Measurements from ENCODE around the gene CDYL2. TPM values are rescaled to one million over a fixed set of nuclear protein-coding genes. Genes with fewer than 3 reads are reported as not detected.
"Not testable (repeated sequence)": the region's sequence is repeated elsewhere in the genome, so short reads cannot be mapped to it uniquely, and the experiment has no call there.

CDYL2 gene
- total RNA-seq, 1 donor from 2014 or later, result 97.1 TPM

GRCh38 chr16:80738521-80738920 lies 65.9 kb downstream of the CDYL2 start:
- peaks cover 61% of the 10 kb centered on the region for H3K4me1 Mint-ChIP-seq (ENCODE audit: low read depth)
- peaks cover 27% of the 10 kb centered on the region for H3K9me3 Mint-ChIP-seq
- DNase-seq (ENCODE audit: low spot score), result no peak
- intact Hi-C loops (cut with micrococcal nuclease), result loop anchor here (2.0 kb wide), 2 partner anchors 46 to 158 kb away; no protein-coding TSS in a partner anchor
- no peaks in the 10 kb centered on the region for H3K27me3 Mint-ChIP-seq (ENCODE audit: insufficient read depth)
- peaks cover 32% of the 10 kb centered on the region for H3K36me3 Mint-ChIP-seq (ENCODE audit: low read depth)
- H3K27ac Mint-ChIP-seq, result no peak overlapping the region
- no peak overlapping the region for H3K4me3 Mint-ChIP-seq

DNA sequence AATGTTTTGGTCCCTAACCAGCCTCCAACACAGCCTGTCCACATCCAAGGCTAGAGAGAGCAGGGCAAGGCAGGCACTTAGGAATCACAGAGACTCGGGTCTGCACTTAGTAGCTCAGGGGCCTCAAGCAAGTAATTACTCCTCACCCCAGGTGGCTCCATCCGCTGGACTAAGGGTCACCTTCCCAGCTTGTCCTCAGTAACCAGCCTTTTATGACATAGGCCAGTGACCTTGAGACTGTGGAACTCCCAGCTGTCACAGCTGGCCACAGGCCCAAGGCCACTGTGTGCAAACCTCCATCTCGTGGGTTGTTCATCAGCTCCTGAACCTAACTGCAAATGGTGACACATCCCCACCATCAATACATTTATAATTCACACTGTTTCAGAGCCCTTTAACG lies 68.6 kb downstream of the CDYL2 start:
- intact Hi-C loops (cut with micrococcal nuclease), result no loop called here
- no peak overlapping the region for H3K27ac Mint-ChIP-seq
- DNase-seq (ENCODE audit: low spot score), result no peak

GRCh38 chr16:80733407-80733806 lies 71.0 kb downstream of the CDYL2 start:
- Mint-ChIP-seq H3K36me3 (ENCODE audit: low read depth) (peaks cover 32% of the 10 kb centered on the region), H3K4me3 (no peak overlapping the region), H3K9me3 (peaks cover 22% of the 10 kb centered on the region), H3K4me1 (ENCODE audit: low read depth) (peaks cover 43% of the 10 kb centered on the region), H3K27ac (no peak overlapping the region), H3K27me3 (ENCODE audit: insufficient read depth) (no peaks in the 10 kb centered on the region)
- no peak for DNase-seq (ENCODE audit: low spot score)
- intact Hi-C loops (cut with micrococcal nuclease), result no loop called here

More for the DNA sequence above, 68.6 kb downstream of the CDYL2 start:
- peaks cover 36% of the 10 kb centered on the region for H3K36me3 Mint-ChIP-seq (ENCODE audit: low read depth)
- peaks cover 57% of the 10 kb centered on the region for H3K4me1 Mint-ChIP-seq (ENCODE audit: low read depth)
- no peak overlapping the region for H3K4me3 Mint-ChIP-seq
- peaks cover 28% of the 10 kb centered on the region for H3K9me3 Mint-ChIP-seq
- no peaks in the 10 kb centered on the region for H3K27me3 Mint-ChIP-seq (ENCODE audit: insufficient read depth)

GRCh38 chr16:80731915-80732314 lies 72.5 kb downstream of the CDYL2 start:
- Mint-ChIP-seq H3K27ac (no peak overlapping the region), H3K4me1 (ENCODE audit: low read depth) (peaks cover 43% of the 10 kb centered on the region), H3K4me3 (no peak overlapping the region), H3K27me3 (ENCODE audit: insufficient read depth) (peaks cover 1% of the 10 kb centered on the region), H3K36me3 (ENCODE audit: low read depth) (peaks cover 34% of the 10 kb centered on the region), H3K9me3 (peaks cover 19% of the 10 kb centered on the region)
- no peak for DNase-seq (ENCODE audit: low spot score)
- intact Hi-C loops (cut with micrococcal nuclease), result no loop called here

GRCh38 chr16:80727066-80727763 lies 77.2 kb downstream of the CDYL2 start:
- intact Hi-C loops (cut with micrococcal nuclease); H3K27ac Mint-ChIP-seq; H3K27me3 Mint-ChIP-seq (ENCODE audit: insufficient read depth): not testable (repeated sequence)
- peak; percentile 17 for DNase-seq (ENCODE audit: low spot score)
- peaks cover 29% of the 10 kb centered on the region for H3K9me3 Mint-ChIP-seq
- peaks cover 39% of the 10 kb centered on the region for H3K36me3 Mint-ChIP-seq (ENCODE audit: low read depth)
- peaks cover 50% of the 10 kb centered on the region for H3K4me1 Mint-ChIP-seq (ENCODE audit: low read depth)
- H3K4me3 Mint-ChIP-seq, result peak overlapping the region; percentile 7

DNA sequence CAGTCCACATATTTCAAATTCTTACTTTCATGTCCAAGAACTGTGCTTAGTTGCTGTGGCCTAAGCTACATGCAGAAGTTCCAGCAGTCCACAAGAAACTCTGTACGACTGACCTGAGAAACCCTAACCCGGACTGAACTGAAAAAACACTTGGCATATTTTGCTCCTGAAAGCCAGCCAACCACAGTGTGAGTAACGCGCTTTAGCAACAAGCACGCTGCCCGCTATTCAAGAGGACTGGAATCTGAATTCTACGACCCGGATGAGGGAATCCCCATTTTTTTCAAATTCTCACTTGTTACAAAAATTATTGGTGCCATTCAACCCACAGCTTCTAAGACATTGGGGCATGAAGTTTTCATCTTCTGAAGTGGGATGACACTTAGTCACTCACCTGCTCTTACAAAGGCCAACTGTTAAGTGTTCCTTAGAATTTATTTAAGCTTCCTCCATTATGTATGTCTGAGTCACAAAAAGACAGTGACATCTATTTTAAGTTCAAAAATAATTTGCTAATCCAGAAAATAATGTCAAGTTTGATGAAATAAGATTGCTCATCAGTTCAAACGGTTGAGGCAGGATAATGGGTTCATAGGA lies 78.7 kb downstream of the CDYL2 start:
- H3K27me3 Mint-ChIP-seq (ENCODE audit: insufficient read depth), result peaks cover 2% of the 10 kb centered on the region
- DNase-seq (ENCODE audit: low spot score), result no peak
- H3K27ac Mint-ChIP-seq, result no peak overlapping the region
- H3K36me3 Mint-ChIP-seq (ENCODE audit: low read depth), result peaks cover 26% of the 10 kb centered on the region
- peaks cover 14% of the 10 kb centered on the region for H3K9me3 Mint-ChIP-seq
- H3K4me1 Mint-ChIP-seq (ENCODE audit: low read depth), result peaks cover 53% of the 10 kb centered on the region
- H3K4me3 Mint-ChIP-seq, result no peak overlapping the region
- intact Hi-C loops (cut with micrococcal nuclease), result no loop called here

- intact Hi-C loops (cut with micrococcal nuclease), result no loop called here
- Mint-ChIP-seq H3K4me3 (no peak overlapping the region), H3K36me3 (ENCODE audit: low read depth) (peaks cover 24% of the 10 kb centered on the region), H3K4me1 (ENCODE audit: low read depth) (peaks cover 66% of the 10 kb centered on the region), H3K27ac (no peak overlapping the region), H3K9me3 (peaks cover 12% of the 10 kb centered on the region), H3K27me3 (ENCODE audit: insufficient read depth) (peaks cover 2% of the 10 kb centered on the region)
- no peak for DNase-seq (ENCODE audit: low spot score)
These were observed 80.4 kb downstream of the CDYL2 start for GRCh38 chr16:80723981-80724380.

- Mint-ChIP-seq H3K27ac (no peak overlapping the region), H3K36me3 (ENCODE audit: low read depth) (peaks cover 21% of the 10 kb centered on the region), H3K4me1 (ENCODE audit: low read depth) (peaks cover 66% of the 10 kb centered on the region), H3K4me3 (no peak overlapping the region), H3K27me3 (ENCODE audit: insufficient read depth) (peaks cover 2% of the 10 kb centered on the region), H3K9me3 (peaks cover 12% of the 10 kb centered on the region)
- DNase-seq (ENCODE audit: low spot score), result no peak
- intact Hi-C loops (cut with micrococcal nuclease), result no loop called here
These were observed 81.3 kb downstream of the CDYL2 start for GRCh38 chr16:80723091-80723490.

DNA sequence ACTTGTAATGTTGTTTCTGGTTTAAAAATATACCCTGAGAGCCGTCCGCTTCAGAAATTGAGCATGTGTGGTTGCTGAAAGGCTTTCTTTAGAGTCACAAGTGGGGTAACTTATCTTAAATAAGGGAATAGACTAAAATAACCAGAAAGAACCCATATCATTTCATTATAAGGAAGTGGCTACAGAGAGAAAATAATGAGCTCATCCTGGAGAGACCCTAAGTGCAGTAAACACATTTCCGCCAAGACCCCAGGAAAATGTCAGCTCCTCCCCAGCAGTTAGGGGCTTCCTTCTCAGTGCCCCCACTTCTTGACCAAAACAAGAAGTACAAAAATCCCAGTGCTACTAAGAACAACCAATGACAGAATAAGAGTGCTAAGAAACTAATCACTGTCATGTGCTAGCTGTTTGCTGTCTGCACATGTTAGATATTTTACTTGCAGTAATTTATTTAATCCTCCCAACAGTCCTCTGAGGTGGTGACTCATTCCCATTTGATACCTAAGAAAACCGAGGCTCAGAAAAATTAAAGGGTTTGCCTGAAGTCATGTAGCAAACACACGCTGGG lies 83.5 kb downstream of the CDYL2 start:
- peaks cover 47% of the 10 kb centered on the region for H3K4me1 Mint-ChIP-seq (ENCODE audit: low read depth)
- intact Hi-C loops (cut with micrococcal nuclease), result no loop called here
- H3K27me3 Mint-ChIP-seq (ENCODE audit: insufficient read depth), result no peaks in the 10 kb centered on the region
- H3K36me3 Mint-ChIP-seq (ENCODE audit: low read depth), result peaks cover 17% of the 10 kb centered on the region
- no peak for DNase-seq (ENCODE audit: low spot score)
- H3K27ac Mint-ChIP-seq, result no peak overlapping the region
- H3K4me3 Mint-ChIP-seq, result no peak overlapping the region
- H3K9me3 Mint-ChIP-seq, result peaks cover 12% of the 10 kb centered on the region

DNA sequence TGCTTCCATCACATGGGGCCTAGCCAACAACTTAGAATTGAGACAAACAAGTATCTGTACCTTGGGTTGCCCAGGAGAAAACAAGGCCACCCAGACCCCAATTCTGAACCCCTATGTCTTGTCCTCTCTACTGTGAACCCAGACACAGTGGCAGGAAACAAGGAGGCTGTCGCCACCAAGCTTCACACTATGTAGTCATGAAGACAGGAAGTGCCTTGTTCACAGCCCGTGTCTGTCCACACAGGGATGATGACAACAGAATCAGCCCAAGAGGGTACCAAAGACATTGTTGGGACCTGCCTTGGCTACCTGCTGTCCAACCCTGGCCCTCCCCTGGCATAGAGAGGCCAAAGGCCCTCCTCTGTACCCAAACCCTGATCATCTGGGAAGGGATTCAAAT lies 84.8 kb downstream of the CDYL2 start:
- Mint-ChIP-seq H3K27ac (peak overlapping the region; percentile 63), H3K4me3 (no peak overlapping the region), H3K4me1 (ENCODE audit: low read depth) (peaks cover 34% of the 10 kb centered on the region), H3K36me3 (ENCODE audit: low read depth) (peaks cover 12% of the 10 kb centered on the region), H3K9me3 (peaks cover 12% of the 10 kb centered on the region), H3K27me3 (ENCODE audit: insufficient read depth) (no peaks in the 10 kb centered on the region)
- DNase-seq (ENCODE audit: low spot score), result peak; percentile 32
- intact Hi-C loops (cut with micrococcal nuclease), result no loop called here

GRCh38 chr16:80718480-80719220 lies 85.7 kb downstream of the CDYL2 start:
- Mint-ChIP-seq H3K36me3 (ENCODE audit: low read depth) (peaks cover 9% of the 10 kb centered on the region), H3K9me3 (peaks cover 6% of the 10 kb centered on the region), H3K4me3 (no peak overlapping the region), H3K4me1 (ENCODE audit: low read depth) (peaks cover 24% of the 10 kb centered on the region), H3K27ac (no peak overlapping the region), H3K27me3 (ENCODE audit: insufficient read depth) (no peaks in the 10 kb centered on the region)
- no peak for DNase-seq (ENCODE audit: low spot score)
- intact Hi-C loops (cut with micrococcal nuclease), result no loop called here

DNA sequence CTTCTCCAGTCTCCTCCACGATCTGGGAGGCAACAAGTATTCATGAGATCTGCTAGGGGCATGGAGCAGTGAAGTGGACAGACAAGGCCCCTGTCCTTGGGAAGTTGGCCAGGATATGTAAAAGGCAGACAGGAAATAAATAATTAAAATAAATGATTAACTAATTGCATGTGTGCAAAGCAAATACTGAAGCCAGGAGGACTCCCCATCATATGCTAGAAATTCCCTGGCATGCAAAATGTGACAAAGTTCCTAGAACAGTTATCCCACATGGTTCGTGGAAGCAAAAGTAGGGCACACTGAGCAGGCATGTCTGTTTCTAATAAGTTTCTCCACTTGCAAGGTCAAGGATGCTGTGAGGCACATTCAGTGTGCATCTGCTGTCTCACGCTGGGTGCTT lies 86.8 kb downstream of the CDYL2 start:
- Mint-ChIP-seq H3K4me3 (no peak overlapping the region), H3K9me3 (peaks cover 1% of the 10 kb centered on the region)

More for the DNA sequence above, 86.8 kb downstream of the CDYL2 start:
- Mint-ChIP-seq H3K4me1 (ENCODE audit: low read depth) (peaks cover 23% of the 10 kb centered on the region), H3K27me3 (ENCODE audit: insufficient read depth) (no peaks in the 10 kb centered on the region), H3K27ac (no peak overlapping the region), H3K36me3 (ENCODE audit: low read depth) (peaks cover 8% of the 10 kb centered on the region)
- intact Hi-C loops (cut with micrococcal nuclease), result no loop called here
- DNase-seq (ENCODE audit: low spot score), result no peak
